Hippocampal formation (tissue), 2 donors: ENCODE data around the gene RRAD.

Source experiments
- DNase-seq, 2 donors: peaks; one replicate each; lab custom pipeline; 2025; lab: John Stamatoyannopoulos, UW

The RRAD gene

GRCh38 chr16:66881014-66881417 is 44.3 kb downstream of the RRAD start:
- no peak for DNase-seq

GRCh38 chr16:66880288-66881013 is 44.9 kb downstream of the RRAD start, which contains the start of gene PDP2:
PDP2 (plus strand) TSS chr16:66880515; CDS start chr16:66884285, 3,770 bp downstream.
- peak; percentile 91 to 94 for DNase-seq

- no peak for DNase-seq
Observed at GRCh38 chr16:66878067-66878466, 47.3 kb downstream of the RRAD start.

- no peak for DNase-seq
Observed at GRCh38 chr16:66874079-66874775, 51.1 kb downstream of the RRAD start.

GRCh38 chr16:66873685-66874055 is 51.7 kb downstream of the RRAD start:
- DNase-seq: no peak

- peak; percentile 69 to 80 for DNase-seq
Observed at GRCh38 chr16:66872943-66873684, 52.2 kb downstream of the RRAD start.

- DNase-seq: no peak
Observed at GRCh38 chr16:66872559-66872942, 52.8 kb downstream of the RRAD start.

- no peak for DNase-seq
Observed at GRCh38 chr16:66871840-66872239, 53.5 kb downstream of the RRAD start.
